Spinal cord (tissue), 10 donors: ENCODE data around the gene EXOC6. TPM values are rescaled to one million over a fixed set of nuclear protein-coding genes. Genes with fewer than 3 reads are reported as not detected.

Source experiments
- DNase-seq, 6 donors: peaks; one replicate each; pipeline versions ENCODE4 v3.0.0 to v3.0.0-alpha.2; 2013 to 2015; ENCODE audit warnings: low spot score in 6 of 6, low read depth in 4 of 6
- H3K27ac ChIP-seq: one replicate; pipeline ENCODE4 v1.5.1; 2013; ENCODE audit warnings: low read depth, low read length, control low read depth
- H3K27me3 ChIP-seq: one replicate; pipeline ENCODE4 v1.6.1; 2013; ENCODE audit warnings: low read length; ENCODE audit not compliant: control insufficient read depth, insufficient read depth
- H3K36me3 ChIP-seq: one replicate; pipeline ENCODE4 v1.6.1; 2013; ENCODE audit warnings: low read length; ENCODE audit not compliant: control insufficient read depth, insufficient read depth
- H3K4me1 ChIP-seq: one replicate; pipeline ENCODE4 v1.6.1; 2013; ENCODE audit warnings: low read length; ENCODE audit not compliant: control insufficient read depth, insufficient read depth
- H3K4me3 ChIP-seq: one replicate; pipeline ENCODE4 v1.5.1; 2013; ENCODE audit warnings: low read depth, low read length, control low read depth
- H3K9me3 ChIP-seq: one replicate; pipeline ENCODE4 v1.6.1; 2013; ENCODE audit warnings: low read length; ENCODE audit not compliant: control insufficient read depth, insufficient read depth
- WGBS: methylation state at CpG from one replicate; pipeline ENCODE4 v1.1.5; 2013; ENCODE audit warnings: missing lambda C conversion rate; ENCODE audit not compliant: insufficient coverage; 5-methylcytosine and 5-hydroxymethylcytosine counted together
- polyA plus RNA-seq, 2 donors: library from polyadenylated mRNA; unstranded; fragments of 120-200 nt; gene quantifications; one replicate each; pipeline ENCODE4 v1.2.1, GENCODE V29; 2013; ENCODE audit not compliant: insufficient read length in 2 of 2
- small RNA-seq: library from RNA; depleted of rRNA; stranded (forward); fragments of <200 nt; gene quantifications from one replicate; pipeline ENCODE3, GENCODE V24; 2014; ENCODE audit warnings: low replicate concordance
- total RNA-seq, 2 donors: library from RNA; depleted of rRNA in 1 of 2; stranded (reverse); fragments of 120-200 nt in 1 of 2; fragments of >200 nt in 1 of 2; gene quantifications; one replicate each; pipeline versions ENCODE4 v1.2.3 to v1.2.4, GENCODE V29; 2013 to 2014
- donor health status: healthy.

The EXOC6 gene
- total and polyA plus RNA-seq, 4 donors, result 16.5 to 46.6 (median 21.2) TPM

GRCh38 chr10:93106631-93107072, 258.3 kb downstream of the EXOC6 start:
- WGBS, result 84% methylated on average over 2 of the region's 2 CpGs
- no peak for DNase-seq
- Histone ChIP-seq H3K4me1 (no peaks in the 10 kb centered on the region), H3K27me3 (no peaks in the 10 kb centered on the region), H3K27ac (no peak overlapping the region), H3K9me3 (peaks cover 2% of the 10 kb centered on the region), H3K36me3 (no peaks in the 10 kb centered on the region), H3K4me3 (no peak overlapping the region)

Small RNAs within 50 kb of the gene (small RNA-seq; reads per million reads assigned to genes)
- not detected for gene AL392103.1

Other genes starting within 250 kb of the EXOC6 start
- gene HHEX, start 158.6 kb upstream of the EXOC6 start, total RNA-seq, result 1 to 10 TPM; 6.0 to 6.8 TPM
- gene HHEX, start 158.6 kb upstream of the EXOC6 start, polyA plus RNA-seq, result 1 to 10 TPM; 7.4 to 8.8 TPM
- gene CYP26C1, start 212.3 kb downstream of the EXOC6 start, total RNA-seq, result under 1 TPM; under 0.01 to 0.11 TPM
- gene CYP26C1, start 212.3 kb downstream of the EXOC6 start, polyA plus RNA-seq, result under 1 TPM in 1 of 2 donors, not detected in 1; 0.06 TPM
- under 1 TPM; 0.20 to 0.28 TPM for gene CYP26A1, start 225.4 kb downstream of the EXOC6 start, total RNA-seq
- gene CYP26A1, start 225.4 kb downstream of the EXOC6 start, polyA plus RNA-seq, result under 1 TPM; 0.30 to 0.42 TPM